ENCODE measurements around the gene FLRT3.

The FLRT3 gene
- long read RNA-seq = 0 reads

DNA sequence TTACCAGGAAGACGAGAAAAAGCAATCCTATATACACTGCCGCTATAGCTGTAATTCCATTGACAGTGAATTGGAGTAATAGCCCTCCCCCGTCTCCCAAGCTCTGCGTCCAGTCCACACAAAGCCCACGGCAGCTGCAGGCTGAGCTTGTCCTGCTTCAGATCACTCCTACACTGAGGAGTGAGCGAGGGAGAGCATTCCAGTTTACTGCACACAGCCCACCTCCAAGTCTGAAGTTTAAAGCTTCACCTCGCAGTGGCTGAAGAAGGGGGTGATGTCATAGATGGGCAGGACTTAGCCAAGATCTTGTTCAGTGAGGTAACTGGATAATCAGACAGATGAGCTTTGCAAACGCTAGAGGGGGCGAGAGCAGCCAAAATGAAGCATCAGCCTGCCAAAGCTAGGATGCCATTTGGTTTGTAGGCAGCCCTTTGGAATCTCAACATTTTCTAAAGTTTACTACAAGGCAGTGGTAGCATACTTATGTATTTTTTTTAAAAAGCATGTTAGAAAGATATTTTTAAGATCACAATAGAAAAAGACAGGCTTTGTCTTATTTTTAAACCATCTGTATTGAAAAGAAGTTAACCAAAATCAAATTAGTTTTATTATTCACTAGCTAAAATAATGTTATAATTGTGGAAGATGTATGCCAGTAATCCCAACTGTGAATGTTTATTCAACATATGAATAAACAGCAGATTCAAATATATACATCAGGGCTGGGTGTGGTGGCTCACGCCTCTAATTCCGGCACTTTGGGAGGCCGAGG is at the start of gene FLRT3:
TSS of gene FLRT3 (minus strand) at position 213 of the 772 bp plus-strand sequence. CDS start 10,106 bp downstream, outside the sequence.
- Histone ChIP-seq H3K4me3 (replicated peaks; ENCODE audit: insufficient read depth, low read length) (no peak within 1 kb of the TSS), H3K27me3 (ENCODE audit: insufficient read depth, poor library complexity, severe bottlenecking) (peaks cover 9% of the 10 kb centered on the region), H3K27ac (replicated peaks) (no peak within 1 kb of the TSS)
- peak; percentile 10 to 66 for DNase-seq (ENCODE audit: low read depth in 1 of 2, low spot score in 1 of 2)
- TF ChIP-seq, protein P1, sequence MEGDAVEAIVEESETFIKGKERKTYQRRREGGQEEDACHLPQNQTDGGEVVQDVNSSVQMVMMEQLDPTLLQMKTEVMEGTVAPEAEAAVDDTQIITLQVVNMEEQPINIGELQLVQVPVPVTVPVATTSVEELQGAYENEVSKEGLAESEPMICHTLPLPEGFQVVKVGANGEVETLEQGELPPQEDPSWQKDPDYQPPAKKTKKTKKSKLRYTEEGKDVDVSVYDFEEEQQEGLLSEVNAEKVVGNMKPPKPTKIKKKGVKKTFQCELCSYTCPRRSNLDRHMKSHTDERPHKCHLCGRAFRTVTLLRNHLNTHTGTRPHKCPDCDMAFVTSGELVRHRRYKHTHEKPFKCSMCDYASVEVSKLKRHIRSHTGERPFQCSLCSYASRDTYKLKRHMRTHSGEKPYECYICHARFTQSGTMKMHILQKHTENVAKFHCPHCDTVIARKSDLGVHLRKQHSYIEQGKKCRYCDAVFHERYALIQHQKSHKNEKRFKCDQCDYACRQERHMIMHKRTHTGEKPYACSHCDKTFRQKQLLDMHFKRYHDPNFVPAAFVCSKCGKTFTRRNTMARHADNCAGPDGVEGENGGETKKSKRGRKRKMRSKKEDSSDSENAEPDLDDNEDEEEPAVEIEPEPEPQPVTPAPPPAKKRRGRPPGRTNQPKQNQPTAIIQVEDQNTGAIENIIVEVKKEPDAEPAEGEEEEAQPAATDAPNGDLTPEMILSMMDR (IDR thresholded peaks at IDR 0.05; ENCODE audit: insufficient read depth, low read length) = peak; percentile 46
- TF ChIP-seq POLR2AphosphoS5 (IDR thresholded peaks at IDR 0.05; ENCODE audit: low read depth) (no peak), GABPA (IDR thresholded peaks at IDR 0.05; ENCODE audit: low read depth) (no peak)

GRCh38 chr20:14386726-14387125 is 49.3 kb upstream of the FLRT3 start:
- H3K4me3 ChIP-seq (replicated peaks; ENCODE audit: insufficient read depth, low read length) = no peak overlapping the region
- no peaks in the 10 kb centered on the region for H3K27me3 ChIP-seq (ENCODE audit: insufficient read depth, poor library complexity, severe bottlenecking)
- TF ChIP-seq GABPA (IDR thresholded peaks at IDR 0.05; ENCODE audit: low read depth) (no peak), POLR2AphosphoS5 (IDR thresholded peaks at IDR 0.05; ENCODE audit: low read depth) (no peak), SPI1 (IDR thresholded peaks at IDR 0.05; ENCODE audit: borderline replicate concordance, low read depth) (no peak)
- TF ChIP-seq, protein P2, sequence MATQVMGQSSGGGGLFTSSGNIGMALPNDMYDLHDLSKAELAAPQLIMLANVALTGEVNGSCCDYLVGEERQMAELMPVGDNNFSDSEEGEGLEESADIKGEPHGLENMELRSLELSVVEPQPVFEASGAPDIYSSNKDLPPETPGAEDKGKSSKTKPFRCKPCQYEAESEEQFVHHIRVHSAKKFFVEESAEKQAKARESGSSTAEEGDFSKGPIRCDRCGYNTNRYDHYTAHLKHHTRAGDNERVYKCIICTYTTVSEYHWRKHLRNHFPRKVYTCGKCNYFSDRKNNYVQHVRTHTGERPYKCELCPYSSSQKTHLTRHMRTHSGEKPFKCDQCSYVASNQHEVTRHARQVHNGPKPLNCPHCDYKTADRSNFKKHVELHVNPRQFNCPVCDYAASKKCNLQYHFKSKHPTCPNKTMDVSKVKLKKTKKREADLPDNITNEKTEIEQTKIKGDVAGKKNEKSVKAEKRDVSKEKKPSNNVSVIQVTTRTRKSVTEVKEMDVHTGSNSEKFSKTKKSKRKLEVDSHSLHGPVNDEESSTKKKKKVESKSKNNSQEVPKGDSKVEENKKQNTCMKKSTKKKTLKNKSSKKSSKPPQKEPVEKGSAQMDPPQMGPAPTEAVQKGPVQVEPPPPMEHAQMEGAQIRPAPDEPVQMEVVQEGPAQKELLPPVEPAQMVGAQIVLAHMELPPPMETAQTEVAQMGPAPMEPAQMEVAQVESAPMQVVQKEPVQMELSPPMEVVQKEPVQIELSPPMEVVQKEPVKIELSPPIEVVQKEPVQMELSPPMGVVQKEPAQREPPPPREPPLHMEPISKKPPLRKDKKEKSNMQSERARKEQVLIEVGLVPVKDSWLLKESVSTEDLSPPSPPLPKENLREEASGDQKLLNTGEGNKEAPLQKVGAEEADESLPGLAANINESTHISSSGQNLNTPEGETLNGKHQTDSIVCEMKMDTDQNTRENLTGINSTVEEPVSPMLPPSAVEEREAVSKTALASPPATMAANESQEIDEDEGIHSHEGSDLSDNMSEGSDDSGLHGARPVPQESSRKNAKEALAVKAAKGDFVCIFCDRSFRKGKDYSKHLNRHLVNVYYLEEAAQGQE (IDR thresholded peaks at IDR 0.05; ENCODE audit: insufficient replicate concordance, low read depth) = no peak
- TF ChIP-seq, protein P1 (IDR thresholded peaks at IDR 0.05; ENCODE audit: insufficient read depth, low read length) = no peak
- DNase-seq (ENCODE audit: low read depth in 1 of 2, low spot score in 1 of 2) = no peak
- no peak overlapping the region for H3K27ac ChIP-seq (replicated peaks)

DNA sequence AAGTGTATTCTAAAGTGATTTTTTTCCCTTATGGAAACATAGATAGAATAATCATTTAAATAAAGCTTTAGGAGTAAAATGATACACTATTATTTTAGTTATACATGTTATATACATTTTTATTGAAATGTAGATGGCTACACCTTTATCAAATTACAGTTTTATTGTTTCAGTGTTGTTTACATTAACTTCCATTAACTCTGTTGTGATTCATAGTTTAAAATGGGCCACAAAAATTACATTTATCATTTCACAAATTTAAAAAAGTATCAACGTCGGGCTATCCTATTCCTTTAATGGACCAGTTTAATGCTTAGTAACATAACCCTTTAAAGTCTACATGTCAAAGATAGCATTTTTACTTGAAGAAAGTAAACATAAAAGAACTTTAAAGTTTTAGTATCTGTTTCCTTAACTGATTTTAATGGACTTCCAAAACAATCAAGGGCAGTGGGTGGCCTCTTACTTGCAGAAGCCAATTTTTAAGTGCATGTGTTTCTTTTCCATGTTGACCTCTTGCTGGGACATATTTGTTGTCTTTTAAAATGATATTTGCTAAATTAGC is 47.8 kb upstream of the FLRT3 start:
- no peak for DNase-seq (ENCODE audit: low read depth in 1 of 2, low spot score in 1 of 2)
- no peak for TF ChIP-seq GABPA (IDR thresholded peaks at IDR 0.05; ENCODE audit: low read depth)
- TF ChIP-seq, protein P2 (IDR thresholded peaks at IDR 0.05; ENCODE audit: insufficient replicate concordance, low read depth) = no peak
- Histone ChIP-seq H3K27ac (replicated peaks) (no peak overlapping the region), H3K27me3 (ENCODE audit: insufficient read depth, poor library complexity, severe bottlenecking) (no peaks in the 10 kb centered on the region), H3K4me3 (replicated peaks; ENCODE audit: insufficient read depth, low read length) (no peak overlapping the region)

- H3K27ac ChIP-seq (replicated peaks) = no peak overlapping the region
- TF ChIP-seq, protein P1 (IDR thresholded peaks at IDR 0.05; ENCODE audit: insufficient read depth, low read length) = no peak
- TF ChIP-seq, protein P2 (IDR thresholded peaks at IDR 0.05; ENCODE audit: insufficient replicate concordance, low read depth) = no peak
- TF ChIP-seq GABPA (IDR thresholded peaks at IDR 0.05; ENCODE audit: low read depth) (no peak), SPI1 (IDR thresholded peaks at IDR 0.05; ENCODE audit: borderline replicate concordance, low read depth) (no peak), POLR2AphosphoS5 (IDR thresholded peaks at IDR 0.05; ENCODE audit: low read depth) (no peak)
- no peak overlapping the region for H3K4me3 ChIP-seq (replicated peaks; ENCODE audit: insufficient read depth, low read length)
- no peak for DNase-seq (ENCODE audit: low read depth in 1 of 2, low spot score in 1 of 2)
- H3K27me3 ChIP-seq (ENCODE audit: insufficient read depth, poor library complexity, severe bottlenecking) = no peaks in the 10 kb centered on the region
These were observed 47.2 kb upstream of the FLRT3 start for GRCh38 chr20:14384416-14385175.

All from HL-60 (cell line).